ENCODE results near the gene LEMD3.

The LEMD3 gene

GRCh38 chr12:65252515-65252914 is 83.1 kb downstream of the LEMD3 start:
- DNase-seq (ENCODE audit: low read depth): no peak
- no peak for TF ChIP-seq CTCF (IDR thresholded peaks at IDR 0.05; ENCODE audit: control insufficient read depth, insufficient read depth, low read depth, low read length, missing control alignments)
- H3K4me3 ChIP-seq (ENCODE audit: control insufficient read depth, low read depth, low read length): no peak overlapping the region

- DNase-seq (ENCODE audit: low read depth): no peak
- no peak for TF ChIP-seq CTCF (IDR thresholded peaks at IDR 0.05; ENCODE audit: control insufficient read depth, insufficient read depth, low read depth, low read length, missing control alignments)
- no peak overlapping the region for H3K4me3 ChIP-seq (ENCODE audit: control insufficient read depth, low read depth, low read length)
Measured at GRCh38 chr12:65257986-65258385, 88.6 kb downstream of the LEMD3 start.

- no peak for TF ChIP-seq CTCF (IDR thresholded peaks at IDR 0.05; ENCODE audit: control insufficient read depth, insufficient read depth, low read depth, low read length, missing control alignments)
- DNase-seq (ENCODE audit: low read depth): no peak
- H3K4me3 ChIP-seq (ENCODE audit: control insufficient read depth, low read depth, low read length): no peak overlapping the region
Measured at GRCh38 chr12:65259501-65259900, 90.1 kb downstream of the LEMD3 start.

GRCh38 chr12:65263777-65264176 is 94.4 kb downstream of the LEMD3 start:
- H3K4me3 ChIP-seq (ENCODE audit: control insufficient read depth, low read depth, low read length): no peak overlapping the region
- no peak for TF ChIP-seq CTCF (IDR thresholded peaks at IDR 0.05; ENCODE audit: control insufficient read depth, insufficient read depth, low read depth, low read length, missing control alignments)
- no peak for DNase-seq (ENCODE audit: low read depth)

- DNase-seq (ENCODE audit: low read depth): no peak
- no peak for TF ChIP-seq CTCF (IDR thresholded peaks at IDR 0.05; ENCODE audit: control insufficient read depth, insufficient read depth, low read depth, low read length, missing control alignments)
- H3K4me3 ChIP-seq (ENCODE audit: control insufficient read depth, low read depth, low read length): no peak overlapping the region
Measured at GRCh38 chr12:65266408-65266807, 97.0 kb downstream of the LEMD3 start.

- TF ChIP-seq CTCF (IDR thresholded peaks at IDR 0.05; ENCODE audit: control insufficient read depth, insufficient read depth, low read depth, low read length, missing control alignments): no peak
- H3K4me3 ChIP-seq (ENCODE audit: control insufficient read depth, low read depth, low read length): no peak overlapping the region
- no peak for DNase-seq (ENCODE audit: low read depth)
Measured at GRCh38 chr12:65269603-65270002, 100.2 kb downstream of the LEMD3 start.

Data from AG09309 (cell line).